HT-29 (cell line): ENCODE measurements around the gene STK36. TPM values are rescaled to one million over a fixed set of nuclear protein-coding genes. Genes with fewer than 3 reads are reported as not detected.

Source experiments
- DNase-seq: peaks from one replicate; pipeline ENCODE4 v3.0.0-alpha.2; 2015; ENCODE audit warnings: low spot score
- total RNA-seq: library from RNA; depleted of rRNA; stranded (reverse); fragments of >200 nt; shearing (Covaris generic); gene quantifications from 2 replicates; pipeline ENCODE4 v1.2.3, GENCODE V29; 2014; rRNA removed

The STK36 gene
- 17.9 and 22.4 TPM in 2 replicates for total RNA-seq

DNA sequence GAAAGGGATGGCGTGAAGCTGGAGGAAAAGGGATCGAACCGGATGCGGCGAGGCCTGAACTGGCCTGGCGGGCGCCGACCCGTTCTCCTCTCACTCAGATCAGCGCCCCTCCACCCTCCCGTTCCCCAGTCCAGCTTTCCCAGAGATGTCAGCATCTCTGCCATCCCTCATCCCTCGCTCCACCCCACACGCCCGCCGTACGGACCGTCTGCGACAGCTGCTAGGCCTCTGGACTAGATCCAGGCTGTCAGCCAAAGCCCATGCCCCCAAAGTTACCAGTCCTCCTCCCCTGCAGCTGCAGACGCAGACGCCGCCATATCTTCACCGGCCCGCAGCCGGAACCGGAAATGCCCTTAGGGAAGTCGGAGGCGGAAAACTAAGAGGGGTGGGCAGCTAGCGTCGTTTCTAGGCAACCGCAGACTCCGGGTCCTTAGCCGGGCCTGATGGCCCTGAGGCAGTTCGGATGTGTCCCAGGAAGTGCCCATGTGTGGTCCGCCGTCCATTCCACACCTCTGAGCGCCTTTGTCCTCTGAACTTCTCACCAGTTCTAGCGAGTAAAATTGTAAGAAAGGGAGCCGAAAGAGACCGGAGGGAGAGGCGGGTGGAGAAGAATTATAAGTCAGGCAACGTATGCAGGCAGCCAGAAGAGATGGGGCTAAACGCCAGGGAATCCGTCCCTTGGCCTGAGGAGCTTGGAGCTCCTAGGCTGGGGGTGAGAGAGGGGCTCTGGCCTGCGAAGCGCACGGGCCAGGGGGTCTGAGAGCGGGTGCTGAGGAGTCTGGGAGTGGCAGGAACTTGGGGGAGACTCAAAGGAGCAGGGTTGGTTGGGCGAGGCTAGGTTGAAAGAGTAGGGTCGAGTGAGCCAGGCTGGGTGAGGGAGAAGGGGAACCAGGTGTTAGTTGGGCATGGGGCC lies at the start of gene STK36, which contains the start of gene RNF25:
TSS of gene STK36 (plus strand) at position 433 of the 913 bp plus-strand sequence. CDS start 744 bp downstream, outside the sequence.
TSS of gene RNF25 (minus strand) at position 349 of the 913 bp plus-strand sequence. CDS start at position 317, 32 bp downstream.
- peak; percentile 89 for DNase-seq

DNA sequence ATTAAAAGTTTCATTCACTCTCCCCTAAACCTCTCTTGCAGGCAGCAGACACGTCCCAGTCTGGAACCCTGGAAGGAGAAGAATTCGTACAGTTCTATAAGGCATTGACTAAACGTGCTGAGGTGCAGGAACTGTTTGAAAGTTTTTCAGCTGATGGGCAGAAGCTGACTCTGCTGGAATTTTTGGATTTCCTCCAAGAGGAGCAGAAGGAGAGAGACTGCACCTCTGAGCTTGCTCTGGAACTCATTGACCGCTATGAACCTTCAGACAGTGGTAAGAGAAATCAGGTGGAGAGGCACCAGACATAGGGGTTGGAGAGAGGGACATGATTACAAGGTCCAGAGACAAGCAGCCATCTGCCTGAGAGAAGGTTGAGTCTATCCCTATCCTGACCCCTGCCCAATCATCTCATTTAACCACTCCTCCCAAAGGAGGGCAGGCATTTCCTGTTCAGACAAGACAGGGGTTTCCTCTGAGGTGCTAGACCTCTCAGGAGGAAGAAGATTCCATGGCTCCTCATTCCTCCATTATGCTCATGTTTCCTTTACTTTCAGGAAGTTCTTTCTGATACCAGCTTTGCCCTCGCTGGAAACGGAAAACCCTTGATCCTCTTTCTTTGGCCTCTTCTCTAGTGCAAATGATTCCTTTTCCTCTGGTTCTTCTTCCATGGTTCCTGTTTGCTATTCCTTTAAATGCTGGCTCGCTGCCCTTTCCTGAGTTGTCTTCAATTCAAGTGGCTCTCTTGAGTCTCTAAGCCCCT lies 49.1 kb upstream of the STK36 start:
- DNase-seq, result no peak

DNA sequence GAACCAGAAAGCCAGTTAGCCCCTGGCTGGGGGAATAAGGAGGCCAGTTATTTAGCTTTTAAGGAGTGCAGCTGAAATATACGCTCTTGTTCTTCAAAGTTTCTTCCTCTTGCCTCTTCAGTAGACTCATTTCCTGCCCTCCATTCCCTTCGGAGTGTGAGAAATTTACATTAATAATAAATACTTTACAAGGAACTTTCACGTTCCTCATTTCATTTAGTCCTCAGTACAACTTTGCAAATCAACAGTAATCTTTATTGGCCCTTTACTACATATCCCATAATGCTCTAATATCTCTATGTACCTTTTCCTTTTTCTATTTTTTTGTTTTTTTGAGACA lies 48.5 kb upstream of the STK36 start:
- no peak for DNase-seq

- DNase-seq, result no peak
These were observed 45.5 kb upstream of the STK36 start for GRCh38 chr2:218626369-218626768.

DNA sequence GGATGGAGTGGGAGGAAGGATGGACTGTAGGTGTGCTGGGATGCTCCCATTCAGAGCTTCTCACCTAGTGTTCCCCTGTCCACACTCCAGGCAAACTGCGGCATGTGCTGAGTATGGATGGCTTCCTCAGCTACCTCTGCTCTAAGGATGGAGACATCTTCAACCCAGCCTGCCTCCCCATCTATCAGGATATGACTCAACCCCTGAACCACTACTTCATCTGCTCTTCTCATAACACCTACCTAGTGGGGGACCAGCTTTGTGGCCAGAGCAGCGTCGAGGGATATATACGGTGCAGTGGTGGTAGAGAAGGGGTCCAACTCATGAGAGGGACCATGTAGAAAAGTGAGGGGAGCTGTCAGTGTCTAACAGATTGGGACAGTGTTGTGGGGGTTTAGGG lies 43.9 kb upstream of the STK36 start:
- no peak for DNase-seq

GRCh38 chr2:218631837-218632236 lies 40.0 kb upstream of the STK36 start:
- no peak for DNase-seq

DNA sequence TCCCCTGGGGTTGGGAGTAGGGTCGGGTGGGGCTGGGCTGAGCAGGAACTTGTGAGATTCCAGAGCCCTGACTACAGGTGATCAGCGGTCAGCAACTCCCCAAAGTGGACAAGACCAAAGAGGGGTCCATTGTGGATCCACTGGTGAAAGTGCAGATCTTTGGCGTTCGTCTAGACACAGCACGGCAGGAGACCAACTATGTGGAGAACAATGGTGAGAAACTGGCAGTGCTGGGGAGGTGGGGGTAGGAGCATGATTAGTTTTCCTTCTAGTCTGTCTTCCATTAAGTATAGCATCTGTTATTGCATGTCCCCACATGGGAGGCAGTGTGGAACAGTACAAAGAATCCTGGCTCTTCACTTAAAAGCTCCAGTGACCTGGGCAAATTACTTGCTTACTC lies 36.2 kb upstream of the STK36 start:
- no peak for DNase-seq

- no peak for DNase-seq
These were observed 33.5 kb upstream of the STK36 start for GRCh38 chr2:218638372-218638771.

- no peak for DNase-seq
These were observed 29.7 kb upstream of the STK36 start for GRCh38 chr2:218642121-218642656.

DNA sequence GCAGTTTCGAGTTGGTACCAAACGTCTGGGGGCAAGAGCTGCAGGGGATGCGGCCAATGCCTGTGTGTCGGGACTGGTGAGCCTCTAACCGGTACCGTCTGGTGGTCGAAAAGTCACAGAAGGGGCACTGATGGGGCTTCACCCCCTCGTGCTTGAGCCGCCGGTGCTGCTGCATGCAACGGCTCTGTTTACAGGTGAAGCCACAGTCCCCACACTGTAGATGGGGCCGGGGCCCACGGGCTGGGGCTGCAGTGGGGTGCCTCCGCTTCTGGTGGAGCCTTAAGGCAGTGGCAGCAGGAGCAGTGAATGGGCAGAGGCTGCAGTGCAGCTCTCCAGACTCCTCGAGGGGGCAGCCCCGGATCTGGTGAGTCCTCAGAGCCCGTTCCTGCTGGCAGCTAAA lies 29.1 kb upstream of the STK36 start:
- DNase-seq, result no peak

- DNase-seq, result no peak
These were observed 28.1 kb upstream of the STK36 start for GRCh38 chr2:218643751-218644310.

DNA sequence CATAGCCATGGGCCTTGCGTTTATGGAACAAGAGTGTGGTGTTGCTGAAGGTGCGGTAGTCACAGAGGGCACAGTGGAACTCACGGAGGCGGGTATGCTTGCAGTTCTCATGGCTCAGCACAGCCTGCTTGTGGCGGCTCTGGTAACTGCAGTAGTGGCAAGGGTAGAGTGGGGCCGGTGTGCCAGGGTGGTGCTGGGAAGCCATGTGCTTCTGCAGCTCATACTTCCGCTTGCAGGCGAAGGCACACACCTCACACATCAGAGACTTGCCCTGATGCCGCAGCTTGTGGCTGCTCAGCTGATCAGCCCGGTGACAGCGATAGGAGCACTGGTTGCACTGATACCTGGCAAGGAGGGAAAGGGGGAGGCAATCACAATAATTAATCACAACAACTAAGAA lies 27.2 kb upstream of the STK36 start:
- DNase-seq, result no peak

GRCh38 chr2:218645126-218645525 lies 26.8 kb upstream of the STK36 start:
- no peak for DNase-seq

GRCh38 chr2:218648088-218648786 lies 23.6 kb upstream of the STK36 start:
- peak; percentile 72 for DNase-seq

GRCh38 chr2:218648787-218649100 lies 23.1 kb upstream of the STK36 start:
- no peak for DNase-seq

GRCh38 chr2:218655751-218656150 lies 16.1 kb upstream of the STK36 start:
- no peak for DNase-seq

DNA sequence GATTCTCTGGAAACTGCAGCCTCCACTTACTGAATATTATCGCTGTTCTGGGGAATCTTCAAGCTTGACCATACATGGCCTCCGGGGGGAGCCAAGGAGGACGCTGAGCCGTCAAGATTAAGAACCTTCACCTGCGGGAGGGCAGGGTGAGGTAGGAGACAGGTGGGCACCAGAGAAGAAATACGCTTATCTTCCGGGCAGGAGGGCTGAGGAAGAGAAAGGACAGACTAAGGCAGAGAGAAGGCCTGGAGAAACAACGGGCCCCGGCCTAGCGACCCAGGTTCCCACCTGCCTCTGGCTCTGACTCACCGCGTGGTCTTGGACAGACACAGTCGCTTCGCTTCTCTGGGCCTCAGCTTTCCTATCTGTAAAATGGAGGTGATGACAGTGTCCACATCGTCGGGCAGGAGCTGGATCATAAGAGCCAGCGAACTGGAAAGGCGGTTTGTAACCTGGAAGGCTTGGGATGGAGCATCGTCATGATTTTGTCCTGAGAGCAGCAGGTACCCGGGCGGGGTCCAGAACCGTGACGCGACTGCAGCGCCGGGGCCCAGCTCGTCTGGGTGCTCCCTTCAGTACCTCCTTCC lies 13.1 kb upstream of the STK36 start:
- DNase-seq, result peak; percentile 87

GRCh38 chr2:218659258-218659987 lies 12.5 kb upstream of the STK36 start, which contains the start of the genes BCS1L and ZNF142:
Gene BCS1L (plus strand): TSS chr2:218659683. CDS start chr2:218660988, 1,305 bp downstream.
Gene ZNF142 (minus strand): TSS chr2:218659623. CDS start chr2:218656429, 3,194 bp downstream.
- peak; percentile 95 for DNase-seq

- DNase-seq, result no peak
These were observed 11.9 kb upstream of the STK36 start for GRCh38 chr2:218659988-218660358.

GRCh38 chr2:218662377-218662776 lies 9.5 kb upstream of the STK36 start:
- no peak for DNase-seq
